ENCODE measurements around the gene GPR155. TPM values are rescaled to one million over a fixed set of nuclear protein-coding genes. Genes with fewer than 3 reads are reported as not detected.
"Not testable (repeated sequence)": the region's sequence is repeated elsewhere in the genome, so short reads cannot be mapped to it uniquely, and the experiment has no call there.

Gene GPR155
- total RNA-seq, 4 donors from 2014 or later = 20.6 to 31.2 (median 26.0) TPM

DNA sequence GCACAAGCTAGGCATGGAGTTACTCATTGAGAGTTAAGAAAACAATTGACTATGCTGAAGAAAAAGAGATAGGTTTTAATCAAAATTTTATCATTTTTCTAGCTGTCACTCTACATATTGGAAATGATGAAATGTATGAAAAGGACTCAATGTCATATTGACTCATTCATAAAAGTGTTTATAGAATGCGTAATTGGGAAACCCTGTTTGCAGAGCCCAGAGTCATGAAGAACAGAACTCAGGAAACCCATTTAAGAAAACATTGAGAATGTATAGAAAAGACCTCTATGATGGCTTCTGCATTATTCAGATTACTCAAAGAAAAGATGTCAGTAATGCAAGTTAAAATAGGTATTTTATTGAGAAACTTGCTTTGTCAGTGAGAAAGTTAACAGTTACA, 54.9 kb downstream of the GPR155 start:
- WGBS = 100% methylated on average over 1 of the region's 1 CpG
- Histone ChIP-seq H3K27ac (no peak overlapping the region), H3K4me1 (no peaks in the 10 kb centered on the region), H3K9me3 (no peaks in the 10 kb centered on the region), H3K27me3 (no peaks in the 10 kb centered on the region), H3K36me3 (peaks cover 31% of the 10 kb centered on the region), H3K4me3 (no peak overlapping the region)
- DNase-seq (ENCODE audit: low spot score in 2 of 2) = no peak
- TF ChIP-seq POLR2AphosphoS5 (IDR thresholded peaks at IDR 0.05) (no peak), EP300 (IDR thresholded peaks at IDR 0.05) (no peak), POLR2A (IDR thresholded peaks at IDR 0.05) (no peak)
- TF ChIP-seq, protein P1, sequence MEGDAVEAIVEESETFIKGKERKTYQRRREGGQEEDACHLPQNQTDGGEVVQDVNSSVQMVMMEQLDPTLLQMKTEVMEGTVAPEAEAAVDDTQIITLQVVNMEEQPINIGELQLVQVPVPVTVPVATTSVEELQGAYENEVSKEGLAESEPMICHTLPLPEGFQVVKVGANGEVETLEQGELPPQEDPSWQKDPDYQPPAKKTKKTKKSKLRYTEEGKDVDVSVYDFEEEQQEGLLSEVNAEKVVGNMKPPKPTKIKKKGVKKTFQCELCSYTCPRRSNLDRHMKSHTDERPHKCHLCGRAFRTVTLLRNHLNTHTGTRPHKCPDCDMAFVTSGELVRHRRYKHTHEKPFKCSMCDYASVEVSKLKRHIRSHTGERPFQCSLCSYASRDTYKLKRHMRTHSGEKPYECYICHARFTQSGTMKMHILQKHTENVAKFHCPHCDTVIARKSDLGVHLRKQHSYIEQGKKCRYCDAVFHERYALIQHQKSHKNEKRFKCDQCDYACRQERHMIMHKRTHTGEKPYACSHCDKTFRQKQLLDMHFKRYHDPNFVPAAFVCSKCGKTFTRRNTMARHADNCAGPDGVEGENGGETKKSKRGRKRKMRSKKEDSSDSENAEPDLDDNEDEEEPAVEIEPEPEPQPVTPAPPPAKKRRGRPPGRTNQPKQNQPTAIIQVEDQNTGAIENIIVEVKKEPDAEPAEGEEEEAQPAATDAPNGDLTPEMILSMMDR (IDR thresholded peaks at IDR 0.05) = no peak

DNA sequence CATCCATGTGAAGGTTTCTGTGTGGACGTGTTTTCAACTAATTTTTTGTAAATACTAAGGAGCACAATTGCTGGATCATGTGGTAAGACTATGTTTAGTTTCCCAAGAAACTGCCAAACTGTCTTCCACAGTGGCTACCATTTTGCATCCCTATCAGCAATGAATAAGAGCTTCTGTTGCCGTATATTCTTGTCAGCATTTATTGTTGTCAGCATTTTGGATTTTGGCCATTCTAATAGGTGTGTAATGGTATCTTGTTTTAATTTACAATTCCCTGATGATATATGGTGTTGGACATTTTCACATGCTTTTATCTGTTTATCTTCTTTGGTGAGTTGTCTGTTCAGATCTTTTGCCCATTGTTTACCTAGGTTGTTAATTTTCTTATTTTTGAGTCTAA, 56.8 kb downstream of the GPR155 start:
- 98% methylated on average over 2 of the region's 2 CpGs for WGBS
- TF ChIP-seq POLR2AphosphoS5 (IDR thresholded peaks at IDR 0.05) (no peak), POLR2A (IDR thresholded peaks at IDR 0.05) (no peak), EP300 (IDR thresholded peaks at IDR 0.05) (no peak)
- TF ChIP-seq, protein P1 (IDR thresholded peaks at IDR 0.05) = no peak
- no peak overlapping the region for H3K4me3 ChIP-seq
- no peaks in the 10 kb centered on the region for H3K9me3 ChIP-seq
- no peak overlapping the region for H3K27ac ChIP-seq
- no peaks in the 10 kb centered on the region for H3K27me3 ChIP-seq
- no peaks in the 10 kb centered on the region for H3K4me1 ChIP-seq
- DNase-seq (ENCODE audit: low spot score in 2 of 2) = no peak
- H3K36me3 ChIP-seq = peaks cover 35% of the 10 kb centered on the region

GRCh38 chr2:174428214-174428613, 58.6 kb downstream of the GPR155 start:
- H3K9me3 ChIP-seq = no peaks in the 10 kb centered on the region
- DNase-seq (ENCODE audit: low spot score in 2 of 2) = no peak
- TF ChIP-seq, protein P1 (IDR thresholded peaks at IDR 0.05) = no peak
- TF ChIP-seq EP300 (IDR thresholded peaks at IDR 0.05) (no peak), POLR2AphosphoS5 (IDR thresholded peaks at IDR 0.05) (no peak), POLR2A (IDR thresholded peaks at IDR 0.05) (no peak)
- WGBS = 100% methylated on average over 1 of the region's 1 CpG
- H3K27me3 ChIP-seq = no peaks in the 10 kb centered on the region
- no peaks in the 10 kb centered on the region for H3K4me1 ChIP-seq
- H3K4me3 ChIP-seq = no peak overlapping the region
- H3K27ac ChIP-seq = no peak overlapping the region
- peaks cover 44% of the 10 kb centered on the region for H3K36me3 ChIP-seq

DNA sequence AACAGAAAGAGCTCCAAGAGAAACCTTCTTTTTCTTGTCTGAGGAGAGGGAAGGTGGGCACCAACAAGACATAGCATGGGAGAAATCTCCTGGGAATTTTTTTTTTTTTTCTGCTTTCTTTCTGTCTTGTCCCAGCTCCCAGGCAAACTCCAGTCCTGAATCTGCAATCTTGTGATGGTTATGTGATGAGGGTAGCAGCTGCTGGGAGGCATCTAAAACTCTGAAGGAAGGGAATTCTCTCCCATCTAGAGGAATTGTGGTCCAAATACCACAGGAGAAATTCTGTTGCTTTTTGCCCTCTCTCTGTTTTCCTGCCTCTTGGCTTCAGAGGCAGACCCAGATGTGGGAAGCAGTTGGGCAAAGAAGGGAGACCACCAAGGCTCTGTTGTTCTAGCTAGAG, 74.6 kb downstream of the GPR155 start:
- H3K27me3 ChIP-seq = no peaks in the 10 kb centered on the region
- TF ChIP-seq POLR2A (IDR thresholded peaks at IDR 0.05) = no peak
- no peak for TF ChIP-seq EP300 (IDR thresholded peaks at IDR 0.05)
- TF ChIP-seq POLR2AphosphoS5 (IDR thresholded peaks at IDR 0.05) = no peak
- TF ChIP-seq, protein P1 (IDR thresholded peaks at IDR 0.05) = no peak
- H3K27ac ChIP-seq = no peak overlapping the region
- H3K9me3 ChIP-seq = no peaks in the 10 kb centered on the region
- no peaks in the 10 kb centered on the region for H3K4me1 ChIP-seq
- H3K4me3 ChIP-seq = no peak overlapping the region
- no peak for DNase-seq (ENCODE audit: low spot score in 2 of 2)
- H3K36me3 ChIP-seq = peaks cover 13% of the 10 kb centered on the region

GRCh38 chr2:174410039-174410438, 76.8 kb downstream of the GPR155 start:
- WGBS = 81% methylated on average over 11 of the region's 31 CpGs
- not testable (repeated sequence) for H3K27me3 ChIP-seq; H3K4me1 ChIP-seq; H3K27ac ChIP-seq; DNase-seq (ENCODE audit: low spot score in 2 of 2); H3K36me3 ChIP-seq; H3K9me3 ChIP-seq; H3K4me3 ChIP-seq

- DNase-seq (ENCODE audit: low spot score in 2 of 2) = no peak
- no peaks in the 10 kb centered on the region for H3K27me3 ChIP-seq
- TF ChIP-seq POLR2A (IDR thresholded peaks at IDR 0.05) (no peak), EP300 (IDR thresholded peaks at IDR 0.05) (no peak), POLR2AphosphoS5 (IDR thresholded peaks at IDR 0.05) (no peak)
- TF ChIP-seq, protein P1 (IDR thresholded peaks at IDR 0.05) = no peak
- H3K4me3 ChIP-seq = no peak overlapping the region
- H3K36me3 ChIP-seq = peaks cover 23% of the 10 kb centered on the region
- no peak overlapping the region for H3K27ac ChIP-seq
- no peaks in the 10 kb centered on the region for H3K9me3 ChIP-seq
- H3K4me1 ChIP-seq = no peaks in the 10 kb centered on the region
These were observed 83.2 kb downstream of the GPR155 start for GRCh38 chr2:174403628-174404027.

Data from suprapubic skin (tissue), 4 donors.